Prostate gland (tissue), 2 donors: ENCODE data around the gene CTPS1.

ENCODE experiments used
- CTCF ChIP-seq, 4 experiments: fragments of 200-600 bp in 2 of 4; fragments of 450-650 bp in 2 of 4; sonication (generic) in 2 of 4; IDR thresholded peaks; 1 replicate in 3 of 4; 2 replicates in 1 of 4; pipeline ENCODE4 v1.5.1; 2016 to 2019; ENCODE audit warnings: antibody characterized with exemption in 4 of 4, mild to moderate bottlenecking in 2 of 4, moderate library complexity in 2 of 4
- POLR2A ChIP-seq: fragments of 450-650 bp; IDR thresholded peaks from one replicate; pipeline ENCODE4 v1.6.1; 2016; ENCODE audit warnings: antibody characterized with exemption, mild to moderate bottlenecking
- POLR2AphosphoS5 ChIP-seq: sonication (generic); formaldehyde crosslinking; IDR thresholded peaks from one replicate; pipeline ENCODE4 v1.6.1; 2017; ENCODE audit warnings: antibody characterized with exemption

DNA sequence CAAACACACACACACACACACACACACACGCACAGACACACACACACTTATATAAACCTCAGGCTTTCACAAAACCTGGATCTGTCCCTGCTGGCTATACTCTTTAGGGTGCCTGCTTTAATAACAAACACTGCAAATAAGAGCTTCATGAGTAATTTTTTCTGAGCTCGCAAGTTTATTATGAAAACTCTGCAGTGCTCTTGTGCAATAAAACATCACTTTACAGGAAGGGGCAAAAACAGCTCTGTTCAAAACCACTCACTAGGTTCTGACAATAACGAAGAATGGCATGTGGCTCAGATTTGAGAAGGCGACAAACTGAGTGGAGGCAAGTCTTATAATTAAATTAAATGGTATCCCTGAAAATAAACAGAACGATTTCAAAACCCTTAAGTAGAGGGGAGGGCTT lies 42.6 kb upstream of the CTPS1 start:
- TF ChIP-seq POLR2A (no peak), CTCF (IDR thresholded peaks at IDR 0.05) (no peak), POLR2AphosphoS5 (no peak)
